GM19025 (cell line): ENCODE data around the gene ZFP57.
A peak's percentile ranks its signal among the peaks of the same experiment; 100 is the strongest.

Experiments
- ATAC-seq: cut with Tn5 transposase; IDR thresholded peaks from one replicate; pipeline ENCODE4 v1.9.1; 2021; ENCODE audit warnings: mild to moderate bottlenecking, low read depth, moderate library complexity; ENCODE audit not compliant: unreplicated experiment

ZFP57 gene

GRCh38 chr6:29680904-29681303 is at the start of gene ZFP57:
TSS of gene ZFP57 (minus strand) at chr6:29681152. CDS start at chr6:29677003, 4,149 bp downstream.
- no peak for ATAC-seq

DNA sequence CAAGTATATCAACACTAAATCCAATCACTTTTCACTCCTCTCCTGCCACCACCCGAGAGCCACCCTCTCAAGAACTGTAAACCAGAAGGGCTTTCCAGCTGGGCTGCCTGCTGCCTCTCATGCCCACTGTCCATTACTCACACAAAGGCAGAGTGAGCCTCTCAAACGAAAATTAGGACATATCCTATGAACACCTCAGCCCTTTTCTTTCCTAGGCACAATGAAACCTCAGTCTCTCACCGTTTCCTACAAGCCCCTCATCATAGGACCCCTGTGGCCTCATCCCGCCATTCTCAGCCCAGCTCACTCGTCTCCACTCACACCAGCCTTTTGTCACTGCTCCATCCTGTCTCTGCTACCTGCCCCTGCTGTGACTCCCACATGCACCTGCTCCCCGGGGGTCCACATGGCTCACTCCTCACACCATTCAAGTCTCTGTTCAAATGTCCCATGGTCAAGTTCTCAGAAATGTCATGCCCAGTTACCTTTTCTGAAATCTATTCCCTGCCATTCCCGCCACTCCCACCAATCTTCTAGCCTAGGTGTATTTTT is 49.7 kb upstream of the ZFP57 start:
- no peak for ATAC-seq

DNA sequence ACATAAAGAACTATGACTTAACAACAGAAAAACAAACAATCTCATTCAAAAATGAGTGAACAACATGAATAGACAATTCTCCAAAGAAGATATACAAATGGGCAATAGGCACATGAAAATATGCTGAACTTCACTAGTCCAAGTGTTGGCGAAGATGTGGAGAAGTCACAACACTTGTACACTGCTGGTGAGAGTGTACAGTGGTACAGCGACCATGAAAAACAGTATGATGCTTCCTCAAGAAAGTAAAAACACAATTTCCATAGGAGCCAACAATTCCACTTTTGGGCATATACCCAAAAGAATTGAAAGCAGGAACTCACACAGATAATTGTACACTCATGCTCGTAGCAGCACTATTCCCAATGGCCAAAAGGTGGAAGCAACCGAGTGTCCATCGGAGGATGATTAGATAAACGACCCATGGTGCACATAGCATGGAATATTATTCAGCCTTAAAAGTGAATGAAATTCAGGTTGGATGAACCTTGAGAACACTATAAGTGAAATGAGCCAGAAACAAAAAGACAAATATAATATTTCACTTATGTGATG is 48.9 kb upstream of the ZFP57 start:
- ATAC-seq, result no peak

DNA sequence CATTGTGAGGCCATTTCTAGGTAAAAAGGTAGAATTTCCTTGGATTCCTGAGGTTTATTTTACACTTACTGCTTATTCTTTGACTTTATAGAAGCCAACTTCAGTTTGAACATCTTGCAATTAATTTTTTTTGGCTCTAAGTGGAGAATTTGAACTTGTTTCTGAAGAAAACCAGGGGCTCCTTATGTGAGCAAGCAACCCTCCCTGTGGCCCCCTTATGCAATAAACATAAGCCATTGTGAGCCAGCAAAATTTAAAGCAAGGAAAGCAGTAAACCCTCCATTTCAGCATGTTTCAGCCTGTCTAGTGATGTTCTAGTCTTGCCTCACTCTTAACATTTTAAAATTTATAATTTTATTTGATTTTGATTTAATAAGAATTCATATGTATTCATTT is 47.9 kb upstream of the ZFP57 start:
- ATAC-seq, result no peak

- ATAC-seq, result no peak
Measured at GRCh38 chr6:29728173-29728874, 47.4 kb upstream of the ZFP57 start.

GRCh38 chr6:29727637-29728036 is 46.7 kb upstream of the ZFP57 start:
- no peak for ATAC-seq

DNA sequence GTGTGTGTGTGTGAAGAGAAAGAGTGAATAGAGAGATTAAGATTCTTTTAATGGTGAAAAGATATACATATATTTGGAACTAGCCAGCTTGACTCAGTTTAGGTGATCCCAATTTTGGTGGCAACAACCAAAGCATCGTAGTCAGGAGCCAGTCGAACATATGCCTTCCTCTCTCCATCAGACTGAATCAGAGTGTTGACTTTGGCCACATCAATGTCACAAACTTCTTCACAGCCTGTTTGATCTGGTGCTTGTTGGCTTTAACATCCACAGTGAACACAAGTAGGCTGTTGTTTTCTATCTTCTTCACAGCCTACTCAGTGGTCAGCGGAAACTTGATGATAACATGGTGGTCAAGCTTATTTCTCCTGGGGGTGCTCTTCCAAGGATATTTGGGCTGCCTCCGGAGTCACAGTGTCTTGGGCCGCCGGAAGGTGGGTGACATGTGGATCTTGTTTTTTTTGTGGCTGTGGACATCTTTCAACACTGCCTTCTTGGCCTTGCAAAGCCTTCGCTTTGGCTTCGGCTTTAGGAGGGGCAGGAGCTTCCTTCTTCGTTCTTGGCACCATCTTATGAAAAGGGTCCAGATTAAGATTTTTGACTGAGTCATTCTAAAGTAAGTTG is 45.7 kb upstream of the ZFP57 start:
- no peak for ATAC-seq

- ATAC-seq, result no peak
Measured at GRCh38 chr6:29726001-29726400, 45.0 kb upstream of the ZFP57 start.

DNA sequence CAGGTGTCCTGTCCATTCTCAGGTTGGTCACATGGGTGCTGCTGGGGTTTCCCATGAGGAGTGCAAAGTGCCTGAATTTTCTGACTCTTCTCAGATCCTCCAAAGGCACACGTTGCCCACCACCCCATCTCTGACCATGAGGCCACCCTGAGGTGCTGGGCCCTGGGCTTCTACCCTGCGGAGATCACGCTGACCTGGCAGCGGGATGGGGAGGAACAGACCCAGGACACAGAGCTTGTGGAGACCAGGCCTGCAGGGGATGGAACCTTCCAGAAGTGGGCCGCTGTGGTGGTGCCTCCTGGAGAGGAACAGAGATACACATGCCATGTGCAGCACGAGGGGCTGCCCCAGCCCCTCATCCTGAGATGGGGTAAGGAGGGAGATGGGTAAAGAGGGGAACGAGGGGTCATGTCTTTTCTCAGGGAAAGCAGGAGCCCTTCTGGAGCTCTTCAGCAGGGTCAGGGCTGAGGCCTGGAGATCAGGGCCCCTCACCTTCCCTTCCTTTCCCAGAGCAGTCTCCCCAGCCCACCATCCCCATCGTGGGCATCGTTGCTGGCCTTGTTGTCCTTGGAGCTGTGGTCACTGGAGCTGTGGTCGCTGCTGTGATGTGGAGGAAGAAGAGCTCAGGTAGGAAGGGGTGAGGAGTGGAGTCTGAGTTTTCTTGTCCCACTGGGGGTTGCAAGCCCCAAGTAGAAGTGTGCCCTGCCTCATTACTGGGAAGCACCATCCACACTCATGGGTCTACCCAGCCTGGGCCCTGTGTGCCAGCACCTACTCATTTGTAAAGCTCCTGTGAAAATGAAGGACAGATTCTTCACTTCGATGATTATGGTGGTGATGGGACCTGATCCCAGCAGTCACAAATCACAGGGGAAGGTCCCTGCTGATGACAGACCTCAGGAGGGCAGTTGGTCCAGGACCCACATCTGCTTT is 44.3 kb upstream of the ZFP57 start:
- no peak for ATAC-seq

DNA sequence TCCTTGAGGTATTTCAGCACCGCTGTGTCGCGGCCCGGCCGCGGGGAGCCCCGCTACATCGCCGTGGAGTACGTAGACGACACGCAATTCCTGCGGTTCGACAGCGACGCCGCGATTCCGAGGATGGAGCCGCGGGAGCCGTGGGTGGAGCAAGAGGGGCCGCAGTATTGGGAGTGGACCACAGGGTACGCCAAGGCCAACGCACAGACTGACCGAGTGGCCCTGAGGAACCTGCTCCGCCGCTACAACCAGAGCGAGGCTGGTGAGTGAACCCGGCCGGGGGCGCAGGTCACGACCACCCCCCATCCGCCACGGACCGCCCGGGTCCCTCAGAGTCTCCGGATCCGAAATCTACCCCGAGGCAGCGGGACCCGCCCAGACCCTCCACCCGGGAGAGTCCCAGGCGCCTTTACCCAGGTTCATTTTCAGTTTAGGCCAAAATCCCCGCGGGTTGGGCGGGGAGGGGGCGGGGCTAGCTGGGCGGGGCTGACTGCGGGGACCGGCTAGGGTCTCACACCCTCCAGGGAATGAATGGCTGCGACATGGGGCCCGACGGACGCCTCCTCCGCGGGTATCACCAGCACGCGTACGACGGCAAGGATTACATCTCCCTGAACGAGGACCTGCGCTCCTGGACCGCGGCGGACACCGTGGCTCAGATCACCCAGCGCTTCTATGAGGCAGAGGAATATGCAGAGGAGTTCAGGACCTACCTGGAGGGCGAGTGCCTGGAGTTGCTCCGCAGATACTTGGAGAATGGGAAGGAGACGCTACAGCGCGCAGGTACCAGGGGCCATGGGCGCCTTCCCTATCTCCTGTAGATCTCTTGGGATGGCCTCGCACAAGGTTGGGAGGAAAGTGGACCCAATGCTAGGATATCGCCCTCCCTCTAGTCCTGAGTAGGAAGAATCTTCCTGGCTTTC is 43.0 kb upstream of the ZFP57 start:
- peak; percentile 38 for ATAC-seq

DNA sequence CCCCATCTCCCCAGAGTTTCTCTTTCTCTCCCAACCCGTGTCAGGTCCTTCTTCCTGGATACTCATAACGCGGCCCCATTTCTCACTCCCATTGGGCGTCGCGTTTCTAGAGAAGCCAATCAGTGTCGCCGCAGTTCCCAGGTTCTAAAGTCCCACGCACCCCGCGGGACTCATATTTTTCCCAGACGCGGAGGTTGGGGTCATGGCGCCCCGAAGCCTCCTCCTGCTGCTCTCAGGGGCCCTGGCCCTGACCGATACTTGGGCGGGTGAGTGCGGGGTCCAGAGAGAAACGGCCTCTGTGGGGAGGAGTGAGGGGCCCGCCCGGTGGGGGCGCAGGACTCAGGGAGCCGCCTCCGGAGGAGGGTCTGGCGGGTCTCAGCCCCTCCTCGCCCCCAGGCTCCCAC is 42.3 kb upstream of the ZFP57 start, which contains the start of gene HLA-F:
TSS of gene HLA-F (plus strand) at position 173 of the 404 bp plus-strand sequence. CDS start at position 203, 30 bp downstream.
- ATAC-seq, result peak; percentile 82

GRCh38 chr6:29720863-29721262 is 39.9 kb upstream of the ZFP57 start:
- no peak for ATAC-seq

- no peak for ATAC-seq
Measured at GRCh38 chr6:29710281-29710941, 29.5 kb upstream of the ZFP57 start.

DNA sequence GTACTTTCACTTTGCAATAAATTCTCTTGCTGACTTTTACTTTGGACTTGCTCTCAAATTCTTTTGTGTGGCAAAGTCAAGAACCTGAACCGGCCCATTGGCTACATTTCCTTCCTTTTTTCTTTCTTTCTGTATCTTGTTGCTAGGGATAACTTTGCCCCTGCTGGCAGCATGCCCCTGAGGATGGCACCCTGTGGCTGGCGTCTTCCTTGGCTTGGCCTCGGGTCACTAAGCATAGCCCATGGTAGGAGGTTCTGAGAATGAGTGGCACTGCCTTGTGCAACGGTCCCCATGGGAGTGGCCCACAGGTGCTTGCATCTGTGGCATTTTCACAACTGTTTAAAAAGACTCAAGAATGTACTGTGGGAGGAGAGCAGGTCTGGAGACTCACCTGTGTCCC is 28.2 kb upstream of the ZFP57 start:
- ATAC-seq, result no peak

DNA sequence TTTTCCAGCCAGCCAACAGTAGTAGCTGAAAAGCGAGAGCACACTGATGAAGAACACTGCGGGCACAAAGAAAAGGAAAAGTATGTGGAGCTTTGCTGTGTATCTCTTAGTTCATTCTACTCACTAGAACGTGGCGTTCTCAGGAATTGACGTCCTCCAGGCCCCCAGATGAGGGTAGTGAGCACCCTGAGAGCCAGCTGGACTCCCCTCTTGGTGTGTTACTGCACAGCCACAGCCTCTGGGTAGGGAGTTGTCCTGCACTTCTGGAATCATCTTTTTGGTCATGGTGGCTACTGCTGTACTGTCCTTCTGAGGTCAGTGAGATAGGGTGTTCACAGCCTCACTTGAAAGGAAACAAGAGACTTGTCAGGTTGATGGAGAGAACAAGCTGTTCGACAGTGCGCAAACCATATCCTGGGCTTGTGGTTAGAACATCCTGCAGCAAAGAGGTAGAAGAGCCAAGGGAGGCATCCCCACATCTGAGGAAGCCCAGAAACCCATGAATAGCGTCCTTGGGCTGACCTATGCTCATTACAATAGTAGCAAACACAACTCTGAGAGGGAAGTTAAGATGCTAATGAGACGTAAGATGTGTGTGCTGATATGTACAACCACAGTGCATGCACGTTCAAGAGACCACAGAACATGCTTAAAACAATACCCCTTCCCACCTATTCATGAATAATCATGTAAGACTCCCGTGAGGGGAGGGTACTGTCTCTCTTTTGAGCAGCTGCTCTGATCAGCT is 27.7 kb upstream of the ZFP57 start:
- no peak for ATAC-seq

DNA sequence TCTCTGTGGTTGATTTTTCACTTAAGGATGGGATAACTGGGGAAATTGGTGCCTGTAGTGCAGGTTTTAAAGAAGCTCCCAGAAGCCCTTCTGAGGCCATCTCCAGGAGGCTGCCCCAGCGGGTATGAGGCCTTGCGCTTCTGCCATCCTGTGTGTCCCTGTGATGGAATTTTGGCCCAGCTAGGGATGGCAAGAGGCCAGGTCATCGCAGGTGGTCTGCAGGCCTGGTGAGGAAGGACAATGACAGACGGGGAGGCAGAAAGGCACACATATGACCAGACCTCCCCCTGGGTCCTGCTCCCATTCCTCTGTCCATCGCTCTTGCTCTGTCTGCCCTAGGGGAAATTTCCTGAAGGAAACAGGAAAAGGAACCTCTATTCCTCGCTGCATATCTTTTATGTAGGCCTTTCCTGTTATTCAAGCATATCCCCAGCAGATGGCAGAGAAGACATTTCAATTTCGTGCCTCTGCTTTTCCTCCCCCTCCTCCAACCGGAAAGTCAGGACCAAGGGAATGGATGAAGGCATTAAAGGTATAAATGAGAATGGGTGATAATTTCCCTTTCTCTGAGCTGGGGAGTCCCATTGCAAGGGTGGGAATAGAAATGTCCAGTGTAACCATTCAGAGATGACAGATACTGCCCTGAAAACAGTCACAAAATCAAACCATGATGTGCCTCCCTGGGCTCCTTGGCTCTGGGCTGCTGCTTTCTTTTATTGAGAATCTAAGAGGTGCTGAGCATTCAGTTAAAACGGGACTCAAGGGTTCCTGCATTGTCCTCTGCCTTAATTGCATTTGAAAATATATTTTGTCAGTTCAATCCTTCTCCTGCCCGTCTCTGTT is 24.7 kb upstream of the ZFP57 start:
- no peak for ATAC-seq

GRCh38 chr6:29702519-29703103 is 21.7 kb upstream of the ZFP57 start:
- no peak for ATAC-seq
